Stimulated activated memory B cell treated with anti-CD40 and anti-IgM and Interleukin-4, amounts not matched to agents 10 μg/mL and 1 μg/mL and 100 μg/mL, for 72 hours (primary cell): Measurements from ENCODE around the gene GLT1D1.

Experiments used
- ATAC-seq: fragments of 150-1000 bp; cut with Tn5 transposase; 2 replicates; pipeline ENCODE4 v1.10.0; 2021
- H3K27ac Mint-ChIP-seq: one replicate; pipeline ENCODE4 v1.8.0; 2022; ENCODE audit warnings: mild to moderate bottlenecking, mixed read lengths
- H3K27me3 Mint-ChIP-seq: one replicate; pipeline ENCODE4 v1.8.0; 2022; ENCODE audit warnings: mixed read lengths
- H3K36me3 Mint-ChIP-seq: one replicate; pipeline ENCODE4 v1.8.0; 2022; ENCODE audit warnings: mixed read lengths
- H3K4me1 Mint-ChIP-seq: one replicate; pipeline ENCODE4 v1.8.0; 2022; ENCODE audit warnings: mixed read lengths
- H3K4me3 Mint-ChIP-seq: one replicate; pipeline ENCODE4 v1.8.0; 2022; ENCODE audit warnings: mild to moderate bottlenecking, moderate library complexity, mixed read lengths
- H3K9me3 Mint-ChIP-seq: one replicate; pipeline ENCODE4 v1.8.0; 2022; ENCODE audit warnings: mixed read lengths

GLT1D1 gene

DNA sequence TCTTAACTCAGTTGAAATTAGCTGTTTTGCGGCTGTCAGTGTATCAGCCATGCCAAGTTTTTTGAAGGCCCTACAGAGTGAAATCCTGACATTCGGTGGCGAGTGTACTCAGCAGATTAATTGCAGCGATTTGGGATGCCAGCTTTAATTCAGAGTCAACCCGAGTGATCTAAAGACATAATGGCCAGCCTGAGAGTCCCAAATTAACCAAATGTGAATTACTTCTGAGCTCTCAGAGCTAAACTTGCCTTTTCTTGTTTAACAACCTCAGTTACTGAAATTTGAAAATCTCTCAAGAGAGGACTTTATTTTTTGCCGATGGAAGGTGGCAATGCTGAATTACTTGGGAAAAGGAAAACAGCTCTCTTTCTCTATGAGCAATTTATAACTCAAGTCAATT is 148.5 kb downstream of the GLT1D1 start:
- no peaks in the 10 kb centered on the region for H3K36me3 Mint-ChIP-seq
- no peaks in the 10 kb centered on the region for H3K4me1 Mint-ChIP-seq
- peaks cover 26% of the 10 kb centered on the region for H3K27me3 Mint-ChIP-seq
- H3K4me3 Mint-ChIP-seq = no peak overlapping the region
- H3K27ac Mint-ChIP-seq = no peak overlapping the region
- ATAC-seq = no peak
- H3K9me3 Mint-ChIP-seq = peaks cover 16% of the 10 kb centered on the region

DNA sequence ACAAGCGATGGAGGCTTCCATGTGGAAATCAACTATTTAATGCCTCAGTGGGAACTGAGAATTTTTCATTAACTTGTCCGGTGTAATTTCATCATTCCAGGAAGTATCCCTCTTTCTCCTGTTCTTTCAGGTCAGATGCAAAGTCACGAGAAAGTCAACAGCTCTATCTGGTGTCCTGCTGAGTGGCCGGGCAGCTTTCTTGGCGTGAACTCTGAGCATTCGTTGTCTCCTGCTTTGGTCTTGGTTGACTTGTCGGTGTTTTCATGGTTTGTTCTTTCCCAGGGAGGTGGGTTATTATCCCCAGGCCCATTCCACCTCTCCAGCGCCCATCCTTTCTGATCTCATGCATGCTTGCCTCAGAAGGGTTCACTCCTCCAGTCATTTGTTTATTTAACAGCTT is 149.1 kb downstream of the GLT1D1 start:
- no peak overlapping the region for H3K27ac Mint-ChIP-seq
- H3K4me3 Mint-ChIP-seq = no peak overlapping the region
- peaks cover 26% of the 10 kb centered on the region for H3K27me3 Mint-ChIP-seq
- ATAC-seq = no peak
- peaks cover 11% of the 10 kb centered on the region for H3K9me3 Mint-ChIP-seq
- H3K36me3 Mint-ChIP-seq = no peaks in the 10 kb centered on the region
- H3K4me1 Mint-ChIP-seq = no peaks in the 10 kb centered on the region

DNA sequence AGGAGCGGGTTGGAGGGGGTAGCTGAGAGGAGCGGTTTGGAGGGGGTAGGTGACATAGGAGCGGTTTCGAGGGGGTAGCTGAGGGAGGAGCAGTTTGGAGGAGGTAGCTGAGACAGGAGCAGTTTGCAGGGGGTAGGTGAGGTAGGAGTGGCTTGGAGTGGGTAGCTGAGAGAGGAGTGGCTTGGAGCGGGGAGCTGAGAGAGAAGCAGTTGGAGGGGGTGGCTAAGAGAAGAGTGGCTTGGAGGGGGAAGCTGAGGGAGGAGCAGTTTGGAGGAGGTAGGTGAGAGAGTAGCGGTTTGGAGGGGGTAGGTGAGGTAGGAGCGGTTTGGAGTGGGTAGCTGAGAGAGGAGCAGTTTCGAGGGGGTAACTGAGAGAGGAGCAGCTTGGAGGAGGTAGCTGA is 152.1 kb downstream of the GLT1D1 start:
- Mint-ChIP-seq H3K27me3 (peaks cover 39% of the 10 kb centered on the region), H3K4me3 (no peak overlapping the region), H3K4me1 (no peaks in the 10 kb centered on the region), H3K36me3 (no peaks in the 10 kb centered on the region), H3K27ac (no peak overlapping the region), H3K9me3 (peaks cover 4% of the 10 kb centered on the region)
- no peak for ATAC-seq

GRCh38 chr12:129005829-129006228 is 152.6 kb downstream of the GLT1D1 start:
- H3K4me3 Mint-ChIP-seq = no peak overlapping the region
- H3K27ac Mint-ChIP-seq = no peak overlapping the region
- no peak for ATAC-seq
- H3K9me3 Mint-ChIP-seq = peaks cover 4% of the 10 kb centered on the region
- no peaks in the 10 kb centered on the region for H3K36me3 Mint-ChIP-seq
- H3K4me1 Mint-ChIP-seq = no peaks in the 10 kb centered on the region
- H3K27me3 Mint-ChIP-seq = peaks cover 39% of the 10 kb centered on the region

- ATAC-seq = no peak
- no peaks in the 10 kb centered on the region for H3K36me3 Mint-ChIP-seq
- H3K9me3 Mint-ChIP-seq = no peaks in the 10 kb centered on the region
- H3K27me3 Mint-ChIP-seq = peaks cover 23% of the 10 kb centered on the region
- no peak overlapping the region for H3K4me3 Mint-ChIP-seq
- H3K27ac Mint-ChIP-seq = no peak overlapping the region
- no peaks in the 10 kb centered on the region for H3K4me1 Mint-ChIP-seq
These were observed 156.8 kb downstream of the GLT1D1 start for GRCh38 chr12:129009833-129010622.

DNA sequence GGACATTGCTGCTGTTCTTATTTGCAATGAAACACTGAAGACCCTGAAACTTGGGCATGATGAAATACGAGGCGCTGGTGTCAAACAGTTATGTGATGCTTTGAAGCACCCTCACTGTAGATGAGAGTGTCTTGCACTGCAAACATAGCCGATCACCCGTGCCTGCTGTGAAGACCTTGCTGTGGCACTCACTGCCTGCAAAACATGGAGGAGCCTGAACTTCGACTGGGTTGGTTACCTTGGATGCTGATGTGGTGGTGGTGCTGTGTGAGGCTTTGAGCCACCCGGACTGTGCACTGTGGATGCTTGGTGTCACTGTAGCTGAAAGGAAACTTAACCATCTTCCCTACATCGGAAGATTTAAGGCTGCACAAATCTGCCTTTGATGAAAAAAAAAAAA is 162.9 kb downstream of the GLT1D1 start:
- peaks cover 8% of the 10 kb centered on the region for H3K9me3 Mint-ChIP-seq
- no peak overlapping the region for H3K4me3 Mint-ChIP-seq
- H3K27ac Mint-ChIP-seq = no peak overlapping the region
- no peaks in the 10 kb centered on the region for H3K4me1 Mint-ChIP-seq
- no peaks in the 10 kb centered on the region for H3K36me3 Mint-ChIP-seq
- no peak for ATAC-seq
- peaks cover 10% of the 10 kb centered on the region for H3K27me3 Mint-ChIP-seq

GRCh38 chr12:129025055-129025454 is 171.8 kb downstream of the GLT1D1 start:
- Mint-ChIP-seq H3K9me3 (no peaks in the 10 kb centered on the region), H3K36me3 (no peaks in the 10 kb centered on the region), H3K27me3 (no peaks in the 10 kb centered on the region), H3K4me1 (no peaks in the 10 kb centered on the region), H3K27ac (no peak overlapping the region), H3K4me3 (no peak overlapping the region)
- ATAC-seq = no peak

DNA sequence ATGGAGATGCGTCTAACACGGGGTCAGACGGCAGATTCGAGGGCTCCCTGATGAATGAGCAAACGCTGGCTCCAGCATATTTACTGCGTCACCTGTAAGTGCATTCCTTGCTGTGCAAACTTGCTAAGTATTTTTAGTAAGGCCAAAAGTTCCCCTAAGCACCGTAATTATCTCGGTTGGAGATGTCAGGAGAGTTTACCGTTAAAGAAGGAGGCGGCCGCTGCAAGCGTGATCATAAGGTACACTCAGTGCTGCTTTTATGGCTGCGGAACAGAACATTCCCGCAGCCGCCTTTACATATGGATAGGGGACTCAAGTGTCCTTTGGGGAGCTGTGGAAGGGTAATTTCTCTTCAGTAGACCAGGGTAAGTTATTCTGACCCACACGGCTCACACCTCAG is 175.6 kb downstream of the GLT1D1 start:
- H3K36me3 Mint-ChIP-seq = no peaks in the 10 kb centered on the region
- no peak overlapping the region for H3K27ac Mint-ChIP-seq
- H3K9me3 Mint-ChIP-seq = no peaks in the 10 kb centered on the region
- peaks cover 21% of the 10 kb centered on the region for H3K27me3 Mint-ChIP-seq
- H3K4me3 Mint-ChIP-seq = no peak overlapping the region
- ATAC-seq = no peak
- no peaks in the 10 kb centered on the region for H3K4me1 Mint-ChIP-seq
